Small intestine (tissue), 7 donors: ENCODE data around the gene BCOR. TPM values are rescaled to one million over a fixed set of nuclear protein-coding genes. Genes with fewer than 3 reads are reported as not detected.

Experiments used
- DNase-seq, 2 donors: peaks; one replicate each; pipeline versions ENCODE4 v3.0.0 to v3.0.0-alpha.2; 2013
- FAIRE-seq: peaks from 2 replicates; lab custom pipeline; 2012; peaks lifted over from hg19 to GRCh38; lab: Jason Lieb, UNC
- H3K27ac ChIP-seq, 3 donors: one replicate each; pipeline ENCODE4 v1.5.1; 2013; ENCODE audit warnings: low read length in 2 of 3, mild to moderate bottlenecking in 2 of 3, control low read depth in 1 of 3, inconsistent platforms in 1 of 3, low read depth in 1 of 3, moderate library complexity in 1 of 3
- H3K27me3 ChIP-seq, 3 donors: one replicate each; pipeline ENCODE4 v1.6.1; 2013; ENCODE audit warnings: low read length in 3 of 3, inconsistent platforms in 1 of 3; ENCODE audit not compliant: control insufficient read depth in 3 of 3, insufficient read depth in 3 of 3
- H3K36me3 ChIP-seq, 3 donors: one replicate each; pipeline ENCODE4 v1.6.1; 2013; ENCODE audit warnings: low read length in 3 of 3, inconsistent platforms in 1 of 3, low read depth in 1 of 3, mild to moderate bottlenecking in 1 of 3, moderate library complexity in 1 of 3; ENCODE audit not compliant: control insufficient read depth in 3 of 3, insufficient read depth in 2 of 3
- H3K4me1 ChIP-seq, 3 donors: one replicate each; pipeline ENCODE4 v1.6.1; 2013; ENCODE audit warnings: low read length in 2 of 3, inconsistent platforms in 1 of 3, low read depth in 1 of 3, mild to moderate bottlenecking in 1 of 3, moderate library complexity in 1 of 3; ENCODE audit not compliant: control insufficient read depth in 3 of 3, insufficient read depth in 2 of 3
- H3K4me3 ChIP-seq, 3 donors: one replicate each; pipeline ENCODE4 v1.5.1; 2013; ENCODE audit warnings: low read length in 3 of 3, control low read depth in 1 of 3, inconsistent platforms in 1 of 3, low read depth in 1 of 3, mild to moderate bottlenecking in 1 of 3, moderate library complexity in 1 of 3
- H3K9me3 ChIP-seq, 2 donors: one replicate each; pipeline ENCODE4 v1.6.1; 2013; ENCODE audit warnings: low read depth in 1 of 2, low read length in 1 of 2; ENCODE audit not compliant: control insufficient read depth in 2 of 2, insufficient read depth in 1 of 2
- WGBS, 3 donors: extraction: QIAGEN DNeasy Blood & Tissue Kit; methylation state at CpG; one replicate each; pipeline ENCODE4 v1.1.7; 2013; 5-methylcytosine and 5-hydroxymethylcytosine counted together
- polyA plus RNA-seq, 4 donors: library from polyadenylated mRNA; stranded (reverse) in 3 of 4; unstranded in 1 of 4; fragments of 200-250 nt in 3 of 4; fragments of 120-200 nt in 1 of 4; gene quantifications; one replicate each; pipeline versions ENCODE4 v1.2.1 to v1.2.3, GENCODE V29; 2013
- donor health status: healthy with polysubstance abuse.
- donor health status: control.
- donor health status: control.
- donor health status: Bipolar disorder and iron deficiency.
- donor health status: healthy.

Gene BCOR
- polyA plus RNA-seq, 4 donors = 5.1 to 38.1 (median 8.5) TPM

- Histone ChIP-seq H3K4me1 (no peaks in the 10 kb centered on the region), H3K4me3 (no peak overlapping the region), H3K36me3 (peaks cover 10 to 71% (median 17%) of the 10 kb centered on the region in 3 donors), H3K27ac (no peak overlapping the region), H3K27me3 (no peaks in the 10 kb centered on the region), H3K9me3 (peaks cover 3 to 26% of the 10 kb centered on the region in 2 donors)
- DNase-seq (no peak), FAIRE-seq (no peak)
- WGBS, 3 donors = 82 to 100% (median 92%) methylated on average over 1 of the region's 1 CpG
Observed at GRCh38 chrX:40054793-40055192, 43.0 kb downstream of the BCOR start.

GRCh38 chrX:40050532-40050931 lies 47.2 kb downstream of the BCOR start:
- Histone ChIP-seq H3K27me3 (no peaks in the 10 kb centered on the region), H3K27ac (no peak overlapping the region), H3K4me3 (no peak overlapping the region), H3K36me3 (peaks cover 10 to 57% (median 20%) of the 10 kb centered on the region in 3 donors), H3K4me1 (no peaks in the 10 kb centered on the region), H3K9me3 (peaks cover 3 to 50% of the 10 kb centered on the region in 2 donors)
- DNase-seq (no peak), FAIRE-seq (no peak)
- WGBS, 3 donors = 94 to 100% (median 100%) methylated on average over 1 of the region's 1 CpG

GRCh38 chrX:40049084-40049641 lies 48.6 kb downstream of the BCOR start:
- H3K4me1 ChIP-seq = no peaks in the 10 kb centered on the region
- H3K4me3 ChIP-seq = no peak overlapping the region
- WGBS, 3 donors = 93 to 95% (median 93%) methylated on average over 7 of the region's 7 CpGs
- no peaks in the 10 kb centered on the region for H3K27me3 ChIP-seq
- DNase-seq = no peak
- no peak for FAIRE-seq
- no peak overlapping the region for H3K27ac ChIP-seq
- H3K36me3 ChIP-seq = peaks cover 8 to 49% (median 19%) of the 10 kb centered on the region in 3 donors
- peaks cover 3 to 50% of the 10 kb centered on the region in 2 donors for H3K9me3 ChIP-seq

- FAIRE-seq = no peak
- DNase-seq = no peak
Observed at GRCh38 chrX:40047485-40047884, 50.3 kb downstream of the BCOR start.

GRCh38 chrX:40043895-40044294 lies 53.9 kb downstream of the BCOR start:
- Histone ChIP-seq H3K27ac (no peak overlapping the region), H3K4me1 (no peaks in the 10 kb centered on the region), H3K4me3 (no peak overlapping the region), H3K27me3 (no peaks in the 10 kb centered on the region), H3K36me3 (peaks cover 0 to 10% (median 0%) of the 10 kb centered on the region in 3 donors), H3K9me3 (peaks cover 0 to 18% of the 10 kb centered on the region in 2 donors)
- 56 to 73% (median 59%) methylated on average over 3 of the region's 3 CpGs for WGBS, 3 donors
- FAIRE-seq (no peak), DNase-seq (no peak)

More at GRCh38 chrX:40047485-40047884, 50.3 kb downstream of the BCOR start:
- no peaks in the 10 kb centered on the region for H3K4me1 ChIP-seq
- H3K27me3 ChIP-seq = no peaks in the 10 kb centered on the region
- H3K9me3 ChIP-seq = peaks cover 3 to 39% of the 10 kb centered on the region in 2 donors
- H3K27ac ChIP-seq = no peak overlapping the region
- peaks cover 4 to 34% (median 13%) of the 10 kb centered on the region in 3 donors for H3K36me3 ChIP-seq
- H3K4me3 ChIP-seq = no peak overlapping the region

- 44 to 54% (median 49%) methylated on average over 4 to 6 of the region's 6 CpGs for WGBS, 3 donors
- Histone ChIP-seq H3K36me3 (no peaks in the 10 kb centered on the region), H3K9me3 (peaks cover 0 to 6% of the 10 kb centered on the region in 2 donors), H3K27me3 (no peaks in the 10 kb centered on the region), H3K4me1 (no peaks in the 10 kb centered on the region), H3K4me3 (no peak overlapping the region), H3K27ac (no peak overlapping the region)
- no peak for FAIRE-seq
- DNase-seq = no peak
Observed at GRCh38 chrX:40041915-40042314, 55.8 kb downstream of the BCOR start.

GRCh38 chrX:40040686-40041461 lies 56.9 kb downstream of the BCOR start:
- no peak for FAIRE-seq
- no peak for DNase-seq
- WGBS, 3 donors = 27 to 42% (median 29%) methylated on average over 4 of the region's 4 CpGs

GRCh38 chrX:40039887-40040286 lies 57.9 kb downstream of the BCOR start:
- 83 to 88% (median 88%) methylated on average over 8 of the region's 8 CpGs for WGBS, 3 donors
- DNase-seq (no peak), FAIRE-seq (no peak)
- H3K36me3 ChIP-seq = no peaks in the 10 kb centered on the region
- no peaks in the 10 kb centered on the region for H3K9me3 ChIP-seq
- H3K27ac ChIP-seq = no peak overlapping the region
- no peaks in the 10 kb centered on the region for H3K27me3 ChIP-seq
- no peak overlapping the region for H3K4me3 ChIP-seq
- no peaks in the 10 kb centered on the region for H3K4me1 ChIP-seq

More at GRCh38 chrX:40040686-40041461, 56.9 kb downstream of the BCOR start:
- H3K4me3 ChIP-seq = no peak overlapping the region
- no peaks in the 10 kb centered on the region for H3K9me3 ChIP-seq
- H3K36me3 ChIP-seq = no peaks in the 10 kb centered on the region
- no peak overlapping the region for H3K27ac ChIP-seq
- no peaks in the 10 kb centered on the region for H3K4me1 ChIP-seq
- no peaks in the 10 kb centered on the region for H3K27me3 ChIP-seq
